MM.1S (cell line): Measurements from ENCODE around the gene TMA16.
"Not testable (repeated sequence)": the region's sequence is repeated elsewhere in the genome, so short reads cannot be mapped to it uniquely, and the experiment has no call there.

Experiments used
- DNase-seq: peaks from one replicate; pipeline ENCODE4 v3.0.0-alpha.2; 2015
- H2AFZ ChIP-seq: fragments of 300-600 bp; sonication (generic); 2 replicates; pipeline ENCODE4 v1.6.0; 2016; ENCODE audit warnings: antibody characterized with exemption, low read length
- H3F3A ChIP-seq: fragments of 300-600 bp; sonication (generic); 2 replicates; pipeline ENCODE4 v1.6.1; 2016; ENCODE audit warnings: mild to moderate bottlenecking, antibody characterized with exemption, low read length, moderate library complexity, mixed read lengths; ENCODE audit not compliant: insufficient read depth
- H3K27ac ChIP-seq: fragments of 300-600 bp; sonication (generic); 2 replicates; pipeline ENCODE4 v1.5.1; 2016; ENCODE audit warnings: mild to moderate bottlenecking, low read length
- H3K27me3 ChIP-seq: fragments of 300-600 bp; sonication (generic); replicated peaks from 2 replicates; pipeline ENCODE4 v1.6.0; 2016; ENCODE audit warnings: low read length; ENCODE audit not compliant: insufficient read depth
- H3K36me3 ChIP-seq: fragments of 300-600 bp; sonication (generic); replicated peaks from 2 replicates; pipeline ENCODE4 v1.6.1; 2016; ENCODE audit warnings: mild to moderate bottlenecking, low read length, mixed read lengths; ENCODE audit not compliant: insufficient read depth
- H3K4me1 ChIP-seq: fragments of 300-600 bp; sonication (generic); 2 replicates; pipeline ENCODE4 v1.6.1; 2016; ENCODE audit warnings: low read length, mixed read lengths
- H3K4me2 ChIP-seq: fragments of 300-600 bp; sonication (generic); 2 replicates; pipeline ENCODE4 v1.6.0; 2016; ENCODE audit warnings: low read depth, low read length
- H3K4me3 ChIP-seq: fragments of 300-600 bp; sonication (generic); 2 replicates; pipeline ENCODE4 v1.5.1; 2016; ENCODE audit warnings: low read length, mixed read lengths
- H3K79me2 ChIP-seq: fragments of 300-600 bp; sonication (generic); 2 replicates; pipeline ENCODE4 v1.6.1; 2016; ENCODE audit warnings: mixed run types, low read length, mixed read lengths
- H3K9ac ChIP-seq: fragments of 300-600 bp; sonication (generic); 2 replicates; pipeline ENCODE4 v1.6.1; 2016; ENCODE audit warnings: low read length, mixed read lengths
- H3K9me2 ChIP-seq: fragments of 300-600 bp; sonication (generic); replicated peaks from 2 replicates; pipeline ENCODE4 v1.6.1; 2016; ENCODE audit warnings: mild to moderate bottlenecking, low read length, mixed read lengths; ENCODE audit not compliant: insufficient read depth
- H3K9me3 ChIP-seq: fragments of 300-600 bp; sonication (generic); replicated peaks from 2 replicates; pipeline ENCODE4 v1.6.1; 2016; ENCODE audit warnings: mild to moderate bottlenecking, low read length, mixed read lengths; ENCODE audit not compliant: insufficient read depth
- H4K20me1 ChIP-seq: fragments of 300-600 bp; sonication (generic); 2 replicates; pipeline ENCODE4 v1.6.1; 2016; ENCODE audit warnings: mild to moderate bottlenecking, low read length, moderate library complexity, mixed read lengths; ENCODE audit not compliant: insufficient read depth
- EZH2 ChIP-seq: fragments of 300-600 bp; sonication (generic); optimal IDR thresholded peaks from 2 replicates; pipeline ENCODE3; 2017; ENCODE audit warnings: low read depth, mild to moderate bottlenecking, antibody characterized with exemption, low read length, mixed read lengths
- EZH2phosphoT487 ChIP-seq: fragments of 300-600 bp; sonication (generic); IDR thresholded peaks from 2 replicates; pipeline ENCODE4 v1.6.1; 2018; ENCODE audit warnings: antibody characterized with exemption, low read length
- TF ChIP-seq, protein P1 (sequence below): fragments of 300-600 bp; sonication (generic); IDR thresholded peaks from 2 replicates; pipeline ENCODE4 v1.5.1; 2016; ENCODE audit warnings: antibody characterized with exemption, low read length, mixed read lengths

TMA16 gene

GRCh38 chr4:163537114-163537513 lies 42.6 kb downstream of the TMA16 start:
- Histone ChIP-seq H3K79me2 (no peaks in the 10 kb centered on the region), H3F3A (no peaks in the 10 kb centered on the region; the same call in 1 of the 2 replicates), H3K4me1 (no peaks in the 10 kb centered on the region), H2AFZ (no peak overlapping the region), H3K27me3 (no peaks in the 10 kb centered on the region), H3K9me2 (no peaks in the 10 kb centered on the region), H4K20me1 (no peaks in the 10 kb centered on the region), H3K4me3 (no peak overlapping the region), H3K9me3 (no peaks in the 10 kb centered on the region), H3K27ac (no peak overlapping the region), H3K9ac (no peak overlapping the region), H3K4me2 (no peak overlapping the region), H3K36me3 (no peaks in the 10 kb centered on the region)
- DNase-seq, result no peak
- TF ChIP-seq EZH2 (no peak), EZH2phosphoT487 (no peak)
- TF ChIP-seq, protein P1, sequence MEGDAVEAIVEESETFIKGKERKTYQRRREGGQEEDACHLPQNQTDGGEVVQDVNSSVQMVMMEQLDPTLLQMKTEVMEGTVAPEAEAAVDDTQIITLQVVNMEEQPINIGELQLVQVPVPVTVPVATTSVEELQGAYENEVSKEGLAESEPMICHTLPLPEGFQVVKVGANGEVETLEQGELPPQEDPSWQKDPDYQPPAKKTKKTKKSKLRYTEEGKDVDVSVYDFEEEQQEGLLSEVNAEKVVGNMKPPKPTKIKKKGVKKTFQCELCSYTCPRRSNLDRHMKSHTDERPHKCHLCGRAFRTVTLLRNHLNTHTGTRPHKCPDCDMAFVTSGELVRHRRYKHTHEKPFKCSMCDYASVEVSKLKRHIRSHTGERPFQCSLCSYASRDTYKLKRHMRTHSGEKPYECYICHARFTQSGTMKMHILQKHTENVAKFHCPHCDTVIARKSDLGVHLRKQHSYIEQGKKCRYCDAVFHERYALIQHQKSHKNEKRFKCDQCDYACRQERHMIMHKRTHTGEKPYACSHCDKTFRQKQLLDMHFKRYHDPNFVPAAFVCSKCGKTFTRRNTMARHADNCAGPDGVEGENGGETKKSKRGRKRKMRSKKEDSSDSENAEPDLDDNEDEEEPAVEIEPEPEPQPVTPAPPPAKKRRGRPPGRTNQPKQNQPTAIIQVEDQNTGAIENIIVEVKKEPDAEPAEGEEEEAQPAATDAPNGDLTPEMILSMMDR, result no peak

DNA sequence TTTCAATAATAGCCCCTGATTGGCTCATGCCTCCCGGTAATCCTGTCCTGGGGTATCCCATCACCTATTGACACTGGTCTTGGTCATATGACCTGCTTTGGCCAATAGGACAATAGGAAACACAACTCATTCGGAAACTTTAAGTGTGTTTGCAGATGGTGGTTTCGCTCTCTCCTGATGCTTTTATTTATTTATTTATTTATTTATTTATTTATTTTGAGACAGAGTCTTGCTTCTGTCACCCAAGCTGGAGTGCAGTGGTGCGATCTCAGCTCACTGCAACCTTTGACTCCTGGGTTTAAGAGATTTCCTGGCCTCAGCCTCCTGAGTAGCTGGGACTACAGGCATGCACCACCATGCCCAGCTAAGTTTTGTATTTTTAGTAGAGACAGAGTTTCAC lies 44.3 kb downstream of the TMA16 start:
- H3K27me3 ChIP-seq, H3K4me3 ChIP-seq, H3K9me2 ChIP-seq, H3K4me2 ChIP-seq, H3K27ac ChIP-seq, H3K9me3 ChIP-seq, H3F3A ChIP-seq, H3K36me3 ChIP-seq, H3K4me1 ChIP-seq, H2AFZ ChIP-seq, H4K20me1 ChIP-seq, H3K79me2 ChIP-seq, H3K9ac ChIP-seq, DNase-seq: not testable (repeated sequence)

DNA sequence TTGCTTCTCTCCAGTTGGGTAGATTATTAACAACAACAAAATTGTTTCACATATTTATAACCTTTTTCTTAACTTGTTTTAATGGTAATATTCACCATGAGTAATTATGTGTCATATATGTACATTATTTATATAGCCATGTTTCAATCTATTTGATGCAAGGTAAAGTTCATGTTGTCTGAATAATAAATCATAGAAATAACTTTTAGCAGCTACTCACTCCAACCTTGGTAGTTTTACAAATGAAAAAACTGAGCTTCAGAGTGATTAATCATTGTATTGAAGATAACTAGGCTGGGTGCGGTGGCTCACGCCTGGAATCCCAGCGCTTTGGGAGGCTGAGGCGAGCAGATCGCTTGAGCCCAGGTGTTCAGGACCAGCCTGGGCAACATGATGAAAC lies 46.0 kb downstream of the TMA16 start:
- Histone ChIP-seq H3K79me2 (no peaks in the 10 kb centered on the region), H3F3A (no peaks in the 10 kb centered on the region), H3K27me3 (no peaks in the 10 kb centered on the region), H3K4me1 (peaks cover 4% of the 10 kb centered on the region; the same call in 1 of the 2 replicates), H4K20me1 (no peaks in the 10 kb centered on the region), H3K4me2 (no peak overlapping the region), H2AFZ (no peak overlapping the region), H3K27ac (no peak overlapping the region), H3K9me2 (no peaks in the 10 kb centered on the region), H3K4me3 (no peak overlapping the region), H3K36me3 (no peaks in the 10 kb centered on the region), H3K9me3 (no peaks in the 10 kb centered on the region), H3K9ac (no peak overlapping the region)
- TF ChIP-seq EZH2phosphoT487 (no peak), EZH2 (no peak)
- TF ChIP-seq, protein P1, result no peak
- DNase-seq, result no peak

- DNase-seq, result no peak
- H3K9me3 ChIP-seq, result no peaks in the 10 kb centered on the region
- no peak overlapping the region for H2AFZ ChIP-seq
- no peak overlapping the region for H3K4me2 ChIP-seq
- H3K9me2 ChIP-seq, result no peaks in the 10 kb centered on the region
- H4K20me1 ChIP-seq, result no peaks in the 10 kb centered on the region
- TF ChIP-seq EZH2phosphoT487, result no peak
- TF ChIP-seq, protein P1, result no peak
- TF ChIP-seq EZH2, result no peak
- no peaks in the 10 kb centered on the region for H3K79me2 ChIP-seq
- H3K4me3 ChIP-seq, result no peak overlapping the region
- no peak overlapping the region for H3K9ac ChIP-seq
- peaks cover 4% of the 10 kb centered on the region; the same call in 1 of the 2 replicates for H3K4me1 ChIP-seq
- H3F3A ChIP-seq, result no peaks in the 10 kb centered on the region
- no peak overlapping the region for H3K27ac ChIP-seq
- H3K27me3 ChIP-seq, result no peaks in the 10 kb centered on the region
- no peaks in the 10 kb centered on the region for H3K36me3 ChIP-seq
Observed at GRCh38 chr4:163540977-163541376, 46.5 kb downstream of the TMA16 start.
